ENCODE results near the gene SLC25A47.
A peak's percentile ranks its signal among the peaks of the same experiment; 100 is the strongest.
"Not testable (repeated sequence)": the region's sequence is repeated elsewhere in the genome, so short reads cannot be mapped to it uniquely, and the experiment has no call there.

Gene SLC25A47

DNA sequence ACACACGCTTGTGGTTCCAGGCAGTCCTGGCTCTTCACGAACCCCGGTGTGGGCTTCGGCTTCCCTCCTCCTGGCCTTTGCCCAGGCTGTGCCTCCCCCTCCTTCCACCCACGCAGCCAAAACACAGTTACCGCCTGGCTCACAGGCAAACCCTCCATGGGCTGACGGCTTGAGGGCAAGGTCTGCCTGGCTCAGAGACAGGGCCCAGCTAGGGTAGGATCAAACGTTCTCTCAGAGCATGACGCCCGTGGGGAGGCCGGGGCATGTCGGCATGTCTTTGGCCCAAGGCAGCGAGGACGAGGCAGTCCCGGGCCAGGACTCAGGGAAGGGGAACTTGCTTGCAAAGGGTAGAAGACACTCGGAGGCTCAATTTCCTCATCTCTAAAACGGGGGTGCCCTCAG, 2.1 kb downstream of the SLC25A47 start:
- no peak for DNase-seq (ENCODE audit: low spot score)

DNA sequence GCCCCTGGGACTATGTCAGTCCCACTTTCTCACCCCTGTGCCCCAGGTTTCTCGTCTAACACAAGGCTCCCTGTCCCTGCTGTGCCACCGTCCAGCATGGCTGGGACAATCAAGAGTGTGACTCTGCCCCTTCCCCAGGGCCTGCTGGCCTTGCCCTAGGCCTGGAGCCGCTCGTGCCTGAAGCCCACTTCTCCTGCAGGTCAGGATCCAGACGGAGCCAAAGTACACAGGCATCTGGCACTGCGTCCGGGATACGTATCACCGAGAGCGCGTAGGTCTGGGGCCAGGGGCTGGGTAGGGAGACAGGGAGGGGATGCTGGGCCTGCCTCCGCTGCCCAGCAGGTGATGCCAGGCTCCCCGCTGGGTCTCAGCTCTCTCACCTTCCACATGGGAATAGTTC, 2.8 kb downstream of the SLC25A47 start:
- DNase-seq (ENCODE audit: low spot score): no peak

DNA sequence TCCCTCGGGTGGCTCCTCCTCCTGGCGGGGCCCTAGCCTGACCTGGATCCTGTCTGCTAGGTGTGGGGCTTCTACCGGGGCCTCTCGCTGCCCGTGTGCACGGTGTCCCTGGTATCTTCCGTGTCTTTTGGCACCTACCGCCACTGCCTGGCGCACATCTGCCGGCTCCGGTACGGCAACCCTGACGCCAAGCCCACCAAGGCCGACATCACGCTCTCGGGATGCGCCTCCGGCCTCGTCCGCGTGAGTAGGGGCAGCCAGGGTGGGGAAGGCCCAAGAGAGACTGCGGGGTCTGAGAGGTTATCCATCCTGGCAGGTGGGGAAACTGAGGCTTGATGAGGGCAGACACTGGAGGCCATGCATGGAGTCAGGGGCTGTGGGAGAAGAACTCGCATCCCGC, 4.0 kb downstream of the SLC25A47 start:
- no peak for DNase-seq (ENCODE audit: low spot score)

DNA sequence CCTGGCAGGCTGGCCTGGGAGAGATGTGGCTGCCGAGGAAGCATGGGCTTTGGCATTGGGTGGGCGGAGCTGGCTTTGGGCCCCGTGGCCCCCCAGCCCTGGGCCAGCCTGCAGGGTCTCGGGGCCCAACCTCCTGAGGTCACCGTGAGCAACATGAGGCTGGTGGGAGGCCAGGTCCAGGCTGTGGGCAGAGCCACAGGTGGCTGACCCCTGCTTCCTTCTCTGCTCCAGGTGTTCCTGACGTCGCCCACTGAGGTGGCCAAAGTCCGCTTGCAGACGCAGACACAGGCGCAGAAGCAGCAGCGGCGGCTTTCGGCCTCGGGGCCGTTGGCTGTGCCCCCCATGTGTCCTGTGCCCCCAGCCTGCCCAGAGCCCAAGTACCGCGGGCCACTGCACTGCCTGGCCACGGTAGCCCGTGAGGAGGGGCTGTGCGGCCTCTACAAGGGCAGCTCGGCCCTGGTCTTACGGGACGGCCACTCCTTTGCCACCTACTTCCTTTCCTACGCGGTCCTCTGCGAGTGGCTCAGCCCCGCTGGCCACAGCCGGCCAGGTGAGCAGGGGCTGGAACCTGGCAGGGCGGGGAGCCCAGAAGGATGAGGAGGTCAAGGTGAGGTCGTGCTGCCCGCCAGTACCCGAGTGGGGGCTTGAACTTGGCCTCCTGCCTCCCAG, 5.5 kb downstream of the SLC25A47 start:
- no peak for DNase-seq (ENCODE audit: low spot score)

DNA sequence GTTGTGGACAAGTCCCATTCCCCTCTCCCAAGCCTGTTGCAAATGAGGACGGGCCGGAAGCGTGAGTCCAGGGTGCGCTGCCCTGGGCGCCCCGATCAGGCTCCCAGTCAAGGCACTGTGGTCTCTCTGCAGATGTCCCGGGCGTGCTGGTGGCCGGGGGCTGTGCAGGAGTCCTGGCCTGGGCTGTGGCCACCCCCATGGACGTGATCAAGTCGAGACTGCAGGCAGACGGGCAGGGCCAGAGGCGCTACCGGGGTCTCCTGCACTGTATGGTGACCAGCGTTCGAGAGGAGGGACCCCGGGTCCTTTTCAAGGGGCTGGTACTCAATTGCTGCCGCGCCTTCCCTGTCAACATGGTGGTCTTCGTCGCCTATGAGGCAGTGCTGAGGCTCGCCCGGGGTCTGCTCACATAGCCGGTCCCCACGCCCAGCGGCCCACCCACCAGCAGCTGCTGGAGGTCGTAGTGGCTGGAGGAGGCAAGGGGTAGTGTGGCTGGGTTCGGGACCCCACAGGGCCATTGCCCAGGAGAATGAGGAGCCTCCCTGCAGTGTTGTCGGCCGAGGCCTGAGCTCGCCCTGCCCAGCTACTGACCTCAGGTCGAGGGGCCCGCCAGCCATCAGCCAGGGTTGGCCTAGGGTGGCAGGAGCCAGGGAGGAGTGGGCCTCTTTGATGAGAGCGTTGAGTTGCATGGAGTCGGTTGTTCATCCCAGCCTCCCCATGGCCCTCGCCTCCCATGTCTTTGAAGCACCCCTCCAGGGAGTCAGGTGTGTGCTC, 6.3 kb downstream of the SLC25A47 start:
- DNase-seq (ENCODE audit: low spot score): no peak

DNA sequence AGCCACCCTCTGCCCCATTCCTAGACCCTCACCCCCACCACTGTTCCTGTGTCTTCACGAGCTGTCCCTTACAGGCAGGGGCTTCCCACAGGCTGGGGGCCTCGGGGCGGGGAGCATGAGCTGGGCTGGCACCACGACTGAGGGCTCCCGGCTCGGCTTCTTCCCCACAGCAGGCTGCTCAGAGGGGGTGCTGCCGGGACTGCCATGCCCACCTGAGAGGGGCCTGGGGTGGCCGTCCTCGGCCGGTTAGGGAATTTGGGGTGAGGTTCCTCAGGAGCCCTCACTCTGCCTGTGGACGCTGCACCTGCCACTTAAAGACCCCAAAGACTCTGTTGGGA, 6.8 kb downstream of the SLC25A47 start:
- no peak for DNase-seq (ENCODE audit: low spot score)

DNA sequence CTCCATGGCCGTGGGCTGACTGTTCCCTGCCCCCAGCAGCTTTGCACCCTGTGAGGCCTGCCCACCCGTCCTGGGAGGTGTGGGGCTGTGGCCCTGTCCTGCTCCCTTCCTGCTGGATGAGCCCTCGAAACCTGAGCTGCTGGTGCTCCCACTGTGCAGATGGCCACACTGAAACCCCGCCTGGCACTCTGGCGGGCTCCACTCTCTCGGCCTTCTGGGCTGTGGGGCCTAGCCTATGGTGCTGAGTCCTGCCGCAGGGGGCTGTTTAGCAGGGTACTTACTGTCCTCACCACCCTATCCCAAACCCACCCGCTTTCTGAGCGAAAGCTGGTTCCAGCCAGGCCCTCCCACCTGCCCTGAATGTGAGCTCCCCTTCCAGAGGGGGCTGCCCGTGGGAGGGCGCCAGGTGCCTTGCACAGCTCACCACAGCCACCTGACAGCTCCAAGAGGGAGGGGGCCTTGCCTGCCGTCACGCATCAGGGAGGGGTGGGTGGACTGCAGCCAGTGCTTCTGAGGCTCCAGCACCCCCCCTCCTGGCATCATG, 7.3 kb downstream of the SLC25A47 start:
- DNase-seq (ENCODE audit: low spot score): no peak

DNA sequence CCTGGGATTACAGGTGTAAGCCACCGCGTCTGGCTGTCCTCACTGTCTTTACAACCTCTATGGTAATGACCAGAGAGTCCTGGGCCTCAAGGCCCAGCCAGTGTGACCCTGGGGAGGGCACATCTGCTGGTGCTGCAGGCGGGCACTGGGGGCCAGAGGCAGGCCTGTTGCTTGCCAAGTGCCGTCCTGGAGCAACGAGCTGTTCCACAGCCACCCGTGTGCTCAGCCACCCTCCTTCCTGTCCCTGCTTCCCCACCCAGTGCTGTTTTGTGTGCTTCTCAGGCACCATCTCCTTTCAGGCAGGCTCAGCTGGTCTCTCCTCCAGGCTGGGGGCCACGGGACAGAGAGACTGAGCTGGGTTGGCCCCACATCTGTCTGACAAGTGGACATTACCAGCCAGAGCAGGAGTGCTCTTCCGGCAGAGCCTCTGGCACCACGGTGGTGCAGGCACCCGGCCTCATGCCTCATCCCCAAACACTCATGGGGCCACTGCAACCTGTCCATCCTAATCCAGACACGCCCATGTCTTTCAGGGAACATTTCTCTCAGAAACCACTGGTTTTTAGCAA, 9.0 kb downstream of the SLC25A47 start:
- DNase-seq (ENCODE audit: low spot score): no peak

DNA sequence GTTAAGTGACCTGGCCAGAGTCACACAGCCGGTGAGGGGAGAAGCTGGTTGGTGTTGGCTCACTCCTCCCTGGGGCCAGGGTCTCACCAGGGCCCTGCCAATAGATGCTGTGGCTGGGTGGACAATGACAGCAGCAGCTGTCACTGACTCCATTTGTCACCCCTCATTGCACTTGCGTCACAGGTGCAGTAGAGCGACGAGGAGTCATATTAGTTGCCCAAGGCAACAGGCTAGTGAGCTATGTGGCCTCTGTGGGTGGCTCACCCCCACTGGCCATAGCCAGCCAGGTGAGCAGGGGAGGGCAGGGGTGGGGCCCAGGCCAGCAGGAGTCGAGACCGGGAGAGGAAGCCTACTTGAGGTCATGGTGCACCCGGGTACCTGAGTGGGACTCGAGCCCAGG, 9.7 kb downstream of the SLC25A47 start:
- no peak for DNase-seq (ENCODE audit: low spot score)

DNA sequence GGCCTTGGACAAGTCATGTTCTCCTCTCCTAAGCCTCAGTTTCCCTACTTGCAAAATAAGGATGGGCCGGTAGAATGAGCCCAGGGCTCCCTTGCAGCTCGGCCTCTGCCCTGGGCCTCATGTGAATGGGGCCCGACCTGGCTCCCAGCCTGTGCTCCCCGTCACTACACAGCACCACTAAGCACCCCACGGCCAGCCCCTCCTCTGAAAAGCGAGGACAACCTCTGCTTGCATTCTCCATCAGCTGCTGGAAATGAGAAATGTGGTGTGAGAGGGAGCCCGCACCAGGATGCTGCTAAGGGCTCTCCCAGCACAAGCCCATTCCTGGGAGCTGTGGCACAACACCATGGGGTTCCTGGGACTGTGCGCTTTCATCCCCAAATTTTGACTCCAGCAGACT, 10.2 kb downstream of the SLC25A47 start:
- no peak for DNase-seq (ENCODE audit: low spot score)

DNA sequence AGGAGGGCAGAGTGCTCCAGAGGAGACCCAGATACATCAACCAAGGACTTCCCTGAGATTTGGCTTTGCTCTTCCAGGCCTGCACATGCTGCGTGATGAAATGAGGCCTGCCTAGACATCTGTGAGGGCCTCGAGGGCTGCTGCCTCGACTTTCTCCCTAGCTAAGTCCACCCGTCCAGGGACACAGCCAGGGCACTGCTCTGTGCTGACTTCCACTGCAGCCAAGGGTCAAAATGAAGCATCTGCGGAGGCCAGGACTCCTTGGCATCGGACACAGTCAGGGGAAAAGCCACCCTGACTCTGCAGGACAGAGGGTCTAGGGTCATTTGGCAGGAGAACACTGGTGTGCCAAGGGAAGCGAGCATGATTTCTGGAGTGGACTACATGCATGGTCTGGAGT, 10.7 kb downstream of the SLC25A47 start:
- DNase-seq (ENCODE audit: low spot score): no peak

DNA sequence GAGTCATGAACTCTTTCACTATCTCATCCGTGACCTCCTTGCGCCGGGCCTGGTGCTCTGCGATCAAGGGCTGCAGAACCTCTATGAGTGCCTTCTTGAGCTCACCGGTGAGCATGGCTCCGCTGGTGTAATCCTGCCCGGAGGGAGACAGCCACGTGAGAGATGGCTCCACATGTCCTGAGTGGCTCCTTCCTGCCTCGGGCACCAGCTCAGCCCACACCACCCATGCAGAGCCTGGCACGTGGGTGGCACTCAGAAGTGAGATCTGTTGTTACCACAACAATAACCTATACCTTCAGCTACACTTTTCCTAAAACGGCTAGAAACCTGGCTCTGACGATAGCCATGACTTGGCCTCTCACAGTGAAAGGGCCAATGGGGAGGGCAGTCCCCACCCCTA, 11.8 kb downstream of the SLC25A47 start:
- no peak for DNase-seq (ENCODE audit: low spot score)

DNA sequence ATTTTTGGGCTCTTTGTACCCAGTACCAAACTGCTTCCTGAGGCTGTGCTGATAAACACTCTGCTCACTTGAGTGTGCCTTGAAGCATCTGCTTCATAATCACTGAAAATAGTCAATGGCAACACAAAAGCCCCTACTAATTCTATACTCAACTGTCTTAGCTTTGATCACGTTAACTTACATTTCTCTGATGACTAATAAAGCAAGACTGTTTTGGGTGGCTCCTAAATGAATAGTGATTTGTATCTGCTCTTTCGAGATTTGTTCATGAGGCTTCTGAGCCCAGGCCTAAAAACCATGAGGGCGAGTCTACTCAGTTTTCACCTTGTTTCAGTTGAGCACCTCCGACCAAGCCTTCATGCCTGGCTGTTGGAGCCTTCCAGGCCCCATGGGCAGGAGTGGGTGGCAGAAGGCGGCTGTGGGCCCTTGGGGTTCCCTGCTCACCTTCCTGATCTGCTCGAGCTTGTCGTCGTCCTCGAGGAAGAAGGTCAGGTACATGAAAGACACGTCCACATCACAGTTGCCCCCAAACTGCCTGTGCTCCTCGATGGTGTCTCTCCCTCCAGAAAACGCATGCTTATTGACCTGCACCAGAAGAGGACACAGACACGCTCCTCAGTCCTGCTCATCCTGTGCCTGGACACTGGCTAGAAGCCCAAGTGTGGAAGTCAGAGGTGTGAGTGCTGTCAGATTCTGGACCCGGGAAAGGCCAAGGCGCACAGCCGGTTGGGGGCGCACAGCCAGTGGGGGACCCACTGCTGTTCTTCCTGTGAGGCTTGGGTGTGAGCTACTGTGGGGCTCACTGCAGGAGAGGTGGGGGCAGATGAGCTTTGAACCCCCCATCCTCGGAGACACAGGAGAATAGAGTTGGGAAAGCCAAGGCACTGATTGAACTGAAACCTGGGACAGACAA, 13.7 kb downstream of the SLC25A47 start:
- no peak for DNase-seq (ENCODE audit: low spot score)

DNA sequence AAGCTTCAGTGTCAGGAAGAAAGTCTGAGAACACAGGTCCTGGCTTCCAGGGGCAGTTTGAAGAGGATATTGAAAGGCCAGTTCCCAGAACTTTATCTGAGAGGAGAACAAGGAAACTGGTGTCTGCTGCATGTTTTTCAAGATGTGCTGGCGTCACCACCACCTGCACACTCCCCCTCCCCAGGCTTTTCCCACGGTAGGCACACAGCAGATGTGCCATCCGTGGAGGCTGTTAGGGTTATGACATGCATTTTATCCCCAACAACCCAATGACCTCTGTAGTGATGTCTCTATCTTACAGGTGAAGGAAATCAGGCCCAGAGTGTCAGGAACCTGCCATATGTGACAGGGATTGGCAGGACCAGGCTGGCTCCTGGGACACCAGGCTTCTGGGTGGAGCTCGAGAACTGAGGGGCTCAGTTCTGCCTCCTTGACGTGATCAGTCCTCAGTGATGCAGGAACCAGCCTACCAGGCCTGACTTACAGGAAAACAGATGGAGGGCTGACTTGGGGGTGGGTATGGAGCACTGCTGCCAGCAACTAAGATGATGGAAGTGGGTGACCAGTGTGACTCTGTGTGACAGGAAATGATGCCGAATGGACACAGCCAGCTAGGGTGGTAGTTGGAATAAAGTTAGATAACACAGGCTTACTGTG, 16.8 kb downstream of the SLC25A47 start:
- DNase-seq (ENCODE audit: low spot score): no peak

DNA sequence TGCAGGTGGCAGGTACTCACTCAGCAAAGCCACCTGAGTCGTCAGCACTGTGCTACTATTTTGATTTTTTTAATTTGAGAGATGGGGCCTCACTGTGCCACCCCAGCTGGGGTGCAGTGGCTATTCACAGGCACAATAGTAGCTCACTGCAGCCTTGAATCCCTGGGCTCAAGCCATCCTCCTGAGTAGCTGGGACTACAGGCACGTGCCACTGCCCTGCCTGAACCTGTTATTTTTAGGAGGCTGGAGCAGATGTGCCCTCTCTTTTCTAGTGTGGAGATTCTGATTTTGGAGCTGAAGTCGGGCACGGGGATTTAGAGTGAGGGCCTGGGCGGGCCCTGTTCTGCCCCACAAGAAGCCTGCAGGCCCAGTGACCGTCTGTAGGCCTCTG, 17.3 kb downstream of the SLC25A47 start:
- DNase-seq (ENCODE audit: low spot score): no peak

DNA sequence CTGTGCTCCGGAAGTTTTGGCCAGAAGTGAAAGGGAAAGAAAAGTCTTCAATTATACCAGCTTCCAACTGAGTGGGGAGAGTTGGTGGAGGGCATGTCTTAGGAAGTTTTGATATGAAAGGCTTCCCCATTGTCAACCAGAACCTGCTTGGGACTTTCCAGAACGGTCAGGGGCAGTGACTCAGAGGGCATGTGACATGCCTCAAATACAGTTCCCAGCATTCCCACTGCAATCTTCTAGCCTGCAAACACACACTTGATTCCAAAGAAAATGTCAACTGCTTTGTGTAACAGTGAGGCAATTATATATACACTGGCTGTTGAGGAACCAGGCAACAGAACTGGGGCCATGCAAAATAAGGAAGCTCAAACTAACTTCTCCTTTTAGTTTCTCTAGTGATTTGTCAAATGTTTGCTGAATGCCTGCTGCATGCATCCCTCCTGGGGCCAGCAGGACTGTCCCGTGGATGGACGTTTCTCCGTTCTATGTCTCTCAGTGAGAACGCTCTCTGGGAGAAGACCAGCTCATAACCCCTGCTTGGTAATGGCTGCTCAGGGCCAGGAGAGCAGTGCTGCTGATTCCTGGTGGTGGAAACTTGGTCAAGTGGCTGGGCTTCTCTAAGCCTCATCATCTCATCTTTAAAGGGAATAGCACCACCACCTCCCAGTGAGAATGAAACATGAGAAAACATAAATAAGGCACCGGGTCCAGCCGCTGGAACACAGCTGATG, 18.3 kb downstream of the SLC25A47 start:
- DNase-seq (ENCODE audit: low spot score): peak; percentile 13

DNA sequence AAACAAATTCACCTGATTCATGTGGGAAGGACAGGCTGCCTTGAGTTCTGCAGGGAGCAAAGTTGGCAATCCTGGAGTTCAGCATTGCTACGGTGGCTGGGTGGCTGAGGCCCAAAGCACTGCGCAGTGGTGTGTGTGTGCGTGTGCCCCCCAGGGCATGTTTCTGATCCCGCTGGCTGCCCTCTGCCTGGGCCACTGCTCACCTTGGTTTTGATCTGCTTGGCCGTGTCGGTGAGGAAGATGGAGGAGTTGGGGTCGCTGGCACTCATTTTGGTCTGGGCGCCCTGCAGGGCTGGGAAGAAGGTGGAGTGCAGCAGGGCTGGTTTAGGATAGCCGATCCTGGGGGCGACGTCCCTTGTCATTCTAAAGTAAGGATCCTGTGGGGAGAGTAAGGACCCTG, 19.1 kb downstream of the SLC25A47 start:
- DNase-seq (ENCODE audit: low spot score): no peak

DNA sequence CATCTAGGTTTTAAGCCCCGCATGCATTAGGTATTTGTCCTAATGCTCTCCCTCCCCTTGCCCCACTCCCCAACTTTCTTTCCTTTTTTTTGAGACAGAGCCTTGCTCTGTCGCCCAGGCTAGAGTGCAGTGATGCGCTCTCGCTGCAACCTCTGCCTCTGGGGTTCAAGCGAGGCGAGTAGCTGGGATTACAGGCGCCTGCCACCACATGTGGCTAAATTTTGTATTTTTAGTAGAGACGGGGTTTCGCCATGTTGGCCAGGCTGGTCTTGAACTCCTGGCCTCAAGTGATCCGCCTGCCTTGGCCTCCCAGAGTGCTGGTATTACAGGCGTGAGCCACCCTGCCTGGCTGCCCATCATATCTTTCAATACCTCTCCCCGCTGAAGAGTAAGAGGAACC, 19.7 kb downstream of the SLC25A47 start:
- DNase-seq (ENCODE audit: low spot score): not testable (repeated sequence)

DNA sequence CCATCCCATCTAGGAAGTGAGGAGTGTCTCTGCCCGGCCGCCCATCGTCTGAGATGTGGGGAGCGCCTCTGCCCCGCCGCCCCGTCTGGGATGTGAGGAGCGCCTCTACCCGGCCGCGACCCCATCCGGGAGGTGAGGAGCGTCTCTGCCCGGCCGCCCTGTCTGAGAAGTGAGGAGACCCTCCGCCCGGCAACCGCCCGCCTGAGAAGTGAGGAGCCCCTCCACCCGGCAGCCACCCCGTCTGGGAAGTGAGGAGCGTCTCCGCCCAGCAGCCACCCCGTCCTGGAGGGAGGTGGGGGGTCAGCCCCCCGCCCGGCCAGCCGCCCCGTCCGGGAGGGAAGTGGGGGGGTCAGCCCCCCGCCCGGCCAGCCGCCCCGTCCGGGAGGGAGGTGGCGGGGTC, 21.5 kb downstream of the SLC25A47 start:
- DNase-seq (ENCODE audit: low spot score): not testable (repeated sequence)

DNA sequence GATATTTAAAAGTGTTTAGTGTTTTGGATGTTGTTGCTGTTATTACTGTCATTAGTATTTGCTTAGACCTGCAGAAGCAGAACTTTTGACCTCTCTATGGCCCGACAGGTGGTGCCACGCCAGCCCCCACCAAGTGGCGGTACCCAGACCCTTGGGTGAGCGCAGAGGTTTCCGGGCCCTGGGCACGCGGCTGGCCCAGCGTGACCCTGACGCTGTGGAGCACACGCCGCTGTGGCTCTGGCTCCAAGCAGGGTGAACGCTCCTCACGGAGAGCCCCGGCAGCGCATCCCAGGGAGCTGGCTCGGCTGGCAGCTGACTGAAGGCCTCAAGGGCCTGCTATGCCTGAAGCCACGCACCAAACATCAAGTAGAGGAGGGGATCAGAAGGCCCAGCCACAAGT, 22.6 kb downstream of the SLC25A47 start:
- no peak for DNase-seq (ENCODE audit: low spot score)

Data from CD4-positive, alpha-beta T cell treated with Interleukin-15 for 4 hours (primary cell).